HG03469 (cell line): ENCODE measurements around the gene UGT1A8.
"Not testable (repeated sequence)": the region's sequence is repeated elsewhere in the genome, so short reads cannot be mapped to it uniquely, and the experiment has no call there.

Source experiments
- ATAC-seq: cut with Tn5 transposase; IDR thresholded peaks from one replicate; pipeline ENCODE4 v1.9.1; 2021; ENCODE audit warnings: mild to moderate bottlenecking, moderate library complexity, moderate number of reproducible peaks; ENCODE audit not compliant: unreplicated experiment

The UGT1A8 gene

GRCh38 chr2:233617476-233617875, at the start of gene UGT1A8:
UGT1A8 (plus strand) TSS chr2:233617633; CDS start chr2:233617708, 75 bp downstream.
- not testable (repeated sequence) for ATAC-seq

GRCh38 chr2:233571001-233571400, 46.4 kb upstream of the UGT1A8 start:
- no peak for ATAC-seq

- no peak for ATAC-seq
Measured at GRCh38 chr2:233571462-233571861, 46.0 kb upstream of the UGT1A8 start.

GRCh38 chr2:233572468-233572867, 45.0 kb upstream of the UGT1A8 start:
- ATAC-seq = no peak

- not testable (repeated sequence) for ATAC-seq
Measured at GRCh38 chr2:233577341-233577740, 40.1 kb upstream of the UGT1A8 start.

GRCh38 chr2:233583217-233583965, 34.0 kb upstream of the UGT1A8 start:
- ATAC-seq = not testable (repeated sequence)

- no peak for ATAC-seq
Measured at GRCh38 chr2:233584210-233584609, 33.2 kb upstream of the UGT1A8 start.

- no peak for ATAC-seq
Measured at GRCh38 chr2:233588400-233588799, 29.0 kb upstream of the UGT1A8 start.

GRCh38 chr2:233592706-233593105, 24.7 kb upstream of the UGT1A8 start:
- not testable (repeated sequence) for ATAC-seq

- ATAC-seq = no peak
Measured at GRCh38 chr2:233593201-233593600, 24.2 kb upstream of the UGT1A8 start.

- ATAC-seq = no peak
Measured at GRCh38 chr2:233597522-233597921, 19.9 kb upstream of the UGT1A8 start.

- no peak for ATAC-seq
Measured at GRCh38 chr2:233598952-233599351, 18.5 kb upstream of the UGT1A8 start.

GRCh38 chr2:233600386-233600785, 17.0 kb upstream of the UGT1A8 start:
- ATAC-seq = no peak

- no peak for ATAC-seq
Measured at GRCh38 chr2:233602076-233602475, 15.4 kb upstream of the UGT1A8 start.

- ATAC-seq = no peak
Measured at GRCh38 chr2:233603520-233603919, 13.9 kb upstream of the UGT1A8 start.

GRCh38 chr2:233604826-233605225, 12.6 kb upstream of the UGT1A8 start:
- ATAC-seq = no peak

- ATAC-seq = no peak
Measured at GRCh38 chr2:233605680-233606079, 11.8 kb upstream of the UGT1A8 start.

- no peak for ATAC-seq
Measured at GRCh38 chr2:233611284-233611683, 6.1 kb upstream of the UGT1A8 start.

- no peak for ATAC-seq
Measured at GRCh38 chr2:233620204-233620603, 2.8 kb downstream of the UGT1A8 start.

GRCh38 chr2:233621863-233622262, 4.4 kb downstream of the UGT1A8 start:
- not testable (repeated sequence) for ATAC-seq

GRCh38 chr2:233627331-233628025, 10.0 kb downstream of the UGT1A8 start:
- ATAC-seq = no peak

GRCh38 chr2:233636306-233636705, 18.9 kb downstream of the UGT1A8 start, which contains the start of gene UGT1A10:
UGT1A10 (plus strand) TSS chr2:233636448; CDS start chr2:233636523, 75 bp downstream.
- ATAC-seq = not testable (repeated sequence)
